Ovary (tissue), 9 donors: Measurements from ENCODE around the gene SCYGR8. TPM values are rescaled to one million over a fixed set of nuclear protein-coding genes. Genes with fewer than 3 reads are reported as not detected.

Source experiments
- DNase-seq, 5 donors: peaks; one replicate each; pipeline ENCODE4 v3.0.0-alpha.2; 2019 to 2020
- H3K27ac ChIP-seq, 2 donors: fragments of 200-600 bp; one replicate each; pipeline versions ENCODE4 v1.5.1 to v1.8.0; 2019 to 2022
- H3K27me3 ChIP-seq: fragments of 200-600 bp; one replicate; pipeline ENCODE4 v1.8.0; 2022
- H3K36me3 ChIP-seq: fragments of 200-600 bp; sonication (generic); one replicate; pipeline ENCODE4 v1.5.1; 2019
- H3K4me1 ChIP-seq: one replicate; pipeline ENCODE4 v1.8.1; 2013; ENCODE audit warnings: mild to moderate bottlenecking, moderate library complexity; ENCODE audit not compliant: insufficient read depth
- H3K4me3 ChIP-seq: fragments of 200-600 bp; sonication (generic); one replicate; pipeline ENCODE4 v1.5.1; 2017
- H3K9me3 ChIP-seq, 2 donors: fragments of 200-600 bp in 1 of 2; sonication (generic) in 1 of 2; one replicate each; pipeline versions ENCODE4 v1.5.1 to v1.8.1; 2013 to 2019; ENCODE audit warnings: mild to moderate bottlenecking in 1 of 2, moderate library complexity in 1 of 2
- CTCF ChIP-seq, 3 donors: fragments of 450-650 bp in 2 of 3; fragments of 200-600 bp in 1 of 3; IDR thresholded peaks; one replicate each; pipeline versions ENCODE4 v1.5.1 to v1.8.0; 2016 to 2022; ENCODE audit warnings: antibody characterized with exemption in 3 of 3, mild to moderate bottlenecking in 1 of 3
- EP300 ChIP-seq: sonication (generic); formaldehyde crosslinking; IDR thresholded peaks from one replicate; pipeline ENCODE4 v1.6.1; 2017; ENCODE audit warnings: antibody characterized with exemption
- POLR2A ChIP-seq: fragments of 450-650 bp; IDR thresholded peaks from one replicate; pipeline ENCODE4 v1.6.1; 2017; ENCODE audit warnings: antibody characterized with exemption, mild to moderate bottlenecking, moderate library complexity
- WGBS, 3 donors: extraction: QIAGEN DNeasy Blood & Tissue Kit in 1 of 3; methylation state at CpG; one replicate each; pipeline versions ENCODE4 v1.1.5 to v1.1.7; 2013 to 2017; 5-methylcytosine and 5-hydroxymethylcytosine counted together
- intact Hi-C, 4 donors: fragments of 100-400 bp; cut with DNase I; formaldehyde crosslinking; loops; one replicate each; pipeline versions ENCODE4 v1.11.0 to v1.15.1; 2022 to 2023
- polyA plus RNA-seq, 2 donors: library from polyadenylated mRNA; stranded (reverse); fragments of 200-250 nt in 1 of 2; fragments of 350-450 nt in 1 of 2; fragmentation: Illumina TruSeq in 1 of 2; extraction: RNeasy Lipid Tissue Mini Kit (QIAGEN cat#74804) in 1 of 2; gene quantifications; one replicate each; pipeline ENCODE4 v1.2.3, GENCODE V29; 2013 to 2014
- total RNA-seq, 7 donors: library from RNA; depleted of rRNA in 2 of 7; stranded (reverse); fragments of >200 nt in 2 of 7; fragmentation: NEBNext Ultra II Directional in 3 of 7; extraction: Animal tissue kit (Norgen Biotek cat#: 25700) in 3 of 7; gene quantifications; one replicate each; pipeline versions ENCODE4 v1.1.0 to v1.2.4, GENCODE V29; 2016 to 2023
- donor health status: DM: no; HTN: no; CAD: no; lungs with moderate emphysema.
- donor health status: DM: no; HTN: no; CAD: no.
- donor health status: Bipolar disorder and iron deficiency.
- donor health status: DM: yes; HTN: yes; CAD: no.
- donor health status: DM: no; HTN: no; CAD: no.
- donor health status: DM: yes; HTN: yes; CAD: no.

Gene SCYGR8
- total and polyA plus RNA-seq, 9 donors: not detected

GRCh38 chr2:227706859-227707258 lies 38.8 kb upstream of the SCYGR8 start:
- H3K27ac ChIP-seq: no peak overlapping the region
- H3K9me3 ChIP-seq: peaks cover 0 to 3% of the 10 kb centered on the region in 2 donors
- TF ChIP-seq EP300 (no peak), POLR2A (no peak)
- H3K4me1 ChIP-seq: no peaks in the 10 kb centered on the region
- intact Hi-C loops: no loop called here
- H3K36me3 ChIP-seq: no peaks in the 10 kb centered on the region
- DNase-seq: no peak
- H3K27me3 ChIP-seq: no peaks in the 10 kb centered on the region
- WGBS, 3 donors: 84 to 89% (median 88%) methylated on average over 4 of the region's 4 CpGs
- H3K4me3 ChIP-seq: no peak overlapping the region

- intact Hi-C loops: no loop called here
- Histone ChIP-seq H3K4me3 (no peak overlapping the region), H3K27me3 (no peaks in the 10 kb centered on the region), H3K9me3 (no peaks in the 10 kb centered on the region), H3K27ac (no peak overlapping the region), H3K36me3 (no peaks in the 10 kb centered on the region), H3K4me1 (no peaks in the 10 kb centered on the region)
- no peak for TF ChIP-seq CTCF (IDR thresholded peaks at IDR 0.05)
- TF ChIP-seq POLR2A: no peak
- TF ChIP-seq EP300: no peak
- no peak for DNase-seq
- WGBS, 3 donors: 81 to 90% (median 90%) methylated on average over 6 of the region's 6 CpGs
Observed at GRCh38 chr2:227707390-227707789, 38.3 kb upstream of the SCYGR8 start.

GRCh38 chr2:227710986-227711385 lies 34.7 kb upstream of the SCYGR8 start:
- no peak for DNase-seq
- Histone ChIP-seq H3K36me3 (no peaks in the 10 kb centered on the region), H3K27ac (no peak overlapping the region), H3K27me3 (no peaks in the 10 kb centered on the region), H3K4me1 (no peaks in the 10 kb centered on the region), H3K9me3 (no peaks in the 10 kb centered on the region), H3K4me3 (no peak overlapping the region)
- TF ChIP-seq EP300: no peak
- TF ChIP-seq CTCF (IDR thresholded peaks at IDR 0.05): no peak
- TF ChIP-seq POLR2A: no peak
- intact Hi-C loops: no loop called here
- 87 to 93% (median 92%) methylated on average over 7 of the region's 7 CpGs for WGBS, 3 donors

GRCh38 chr2:227713291-227713690 lies 32.4 kb upstream of the SCYGR8 start:
- WGBS, 3 donors: 43 to 100% (median 100%) methylated on average over 1 of the region's 1 CpG
- intact Hi-C loops: no loop called here
- no peaks in the 10 kb centered on the region for H3K9me3 ChIP-seq
- no peak overlapping the region for H3K4me3 ChIP-seq
- no peak for DNase-seq
- no peaks in the 10 kb centered on the region for H3K4me1 ChIP-seq
- no peak for TF ChIP-seq CTCF (IDR thresholded peaks at IDR 0.05)
- H3K36me3 ChIP-seq: no peaks in the 10 kb centered on the region
- H3K27ac ChIP-seq: no peak overlapping the region
- no peaks in the 10 kb centered on the region for H3K27me3 ChIP-seq

GRCh38 chr2:227716501-227716900 lies 29.2 kb upstream of the SCYGR8 start:
- H3K36me3 ChIP-seq: no peaks in the 10 kb centered on the region
- 97 to 99% (median 98%) methylated on average over 2 of the region's 2 CpGs for WGBS, 3 donors
- no peaks in the 10 kb centered on the region for H3K9me3 ChIP-seq
- no peaks in the 10 kb centered on the region for H3K4me1 ChIP-seq
- H3K27me3 ChIP-seq: no peaks in the 10 kb centered on the region
- intact Hi-C loops: no loop called here
- no peak for DNase-seq
- H3K27ac ChIP-seq: no peak overlapping the region
- TF ChIP-seq POLR2A (no peak), EP300 (no peak), CTCF (IDR thresholded peaks at IDR 0.05) (no peak)
- no peak overlapping the region for H3K4me3 ChIP-seq
